GM18867 (cell line): ENCODE measurements around the gene OMP.
"Not testable (repeated sequence)": the region's sequence is repeated elsewhere in the genome, so short reads cannot be mapped to it uniquely, and the experiment has no call there.

Source experiments
- ATAC-seq: cut with Tn5 transposase; IDR thresholded peaks from one replicate; pipeline ENCODE4 v1.9.1; 2021; ENCODE audit warnings: mild to moderate bottlenecking, moderate library complexity; ENCODE audit not compliant: unreplicated experiment

Gene OMP

DNA sequence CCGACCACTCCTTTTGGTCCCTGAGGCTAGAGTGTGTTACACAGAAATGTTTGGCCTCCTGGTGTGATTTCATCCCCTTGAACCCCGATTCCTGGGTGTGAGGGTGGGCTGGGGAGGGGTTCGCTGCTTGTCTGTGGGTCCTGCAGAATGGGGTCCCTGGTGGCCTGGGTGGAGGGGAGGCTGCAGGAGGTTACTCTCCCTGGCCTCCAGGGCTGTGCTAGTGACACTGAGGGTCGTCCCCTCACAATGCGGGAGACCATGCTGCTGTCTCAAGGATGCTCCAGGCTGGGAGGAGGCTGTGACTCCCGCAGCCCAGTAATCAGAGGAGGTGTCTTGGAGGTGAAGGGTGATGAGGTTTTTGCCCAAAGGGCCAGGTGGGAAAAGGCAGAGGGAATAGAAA lies 17.0 kb upstream of the OMP start:
- ATAC-seq = no peak

DNA sequence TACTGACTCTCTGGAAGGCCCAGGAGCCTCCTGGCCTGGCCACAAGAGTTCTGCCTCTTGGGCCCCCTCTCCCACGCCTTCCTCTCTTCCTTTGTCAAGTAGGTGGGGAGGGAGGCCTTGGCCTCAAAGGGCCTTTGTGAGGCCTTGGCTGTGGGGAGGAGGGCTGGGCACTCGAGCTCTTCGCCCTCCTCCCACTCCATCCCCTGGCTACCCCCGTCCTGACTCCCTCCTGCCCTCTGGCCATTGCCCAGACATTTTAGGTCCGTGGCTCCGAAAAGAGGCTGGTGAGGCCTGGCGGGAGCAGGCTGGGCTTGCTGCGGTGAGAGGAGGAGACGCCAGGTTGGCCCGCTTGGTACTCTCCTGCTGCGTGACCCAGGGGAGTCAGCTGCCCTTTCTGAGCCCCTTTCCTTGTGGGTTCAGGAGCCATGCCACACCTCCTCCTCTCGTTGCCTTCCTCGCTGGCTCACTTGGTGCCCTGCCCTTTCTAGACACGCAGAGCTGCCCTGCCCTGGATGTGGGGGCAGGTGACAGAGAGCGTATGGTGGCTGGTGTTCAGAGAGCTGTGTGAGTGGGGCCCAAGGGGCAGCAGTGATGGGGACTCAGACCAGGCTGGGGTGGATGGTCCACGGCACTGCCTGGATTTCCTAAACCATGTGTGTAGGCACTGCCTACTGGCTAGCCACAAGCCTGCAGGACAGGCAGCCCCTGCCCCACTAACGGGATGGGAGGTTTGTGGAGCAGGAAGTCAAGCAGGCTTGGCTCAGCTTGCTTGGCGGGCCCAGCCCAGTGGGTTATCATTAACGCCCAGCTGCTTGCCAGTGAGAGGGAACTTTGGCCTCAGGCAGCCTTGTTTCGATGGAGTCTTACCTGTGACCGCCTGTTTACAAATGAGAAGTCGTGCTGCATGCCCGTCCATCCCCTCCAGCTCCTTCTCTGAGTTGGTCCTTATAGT lies 15.8 kb upstream of the OMP start:
- ATAC-seq = no peak

DNA sequence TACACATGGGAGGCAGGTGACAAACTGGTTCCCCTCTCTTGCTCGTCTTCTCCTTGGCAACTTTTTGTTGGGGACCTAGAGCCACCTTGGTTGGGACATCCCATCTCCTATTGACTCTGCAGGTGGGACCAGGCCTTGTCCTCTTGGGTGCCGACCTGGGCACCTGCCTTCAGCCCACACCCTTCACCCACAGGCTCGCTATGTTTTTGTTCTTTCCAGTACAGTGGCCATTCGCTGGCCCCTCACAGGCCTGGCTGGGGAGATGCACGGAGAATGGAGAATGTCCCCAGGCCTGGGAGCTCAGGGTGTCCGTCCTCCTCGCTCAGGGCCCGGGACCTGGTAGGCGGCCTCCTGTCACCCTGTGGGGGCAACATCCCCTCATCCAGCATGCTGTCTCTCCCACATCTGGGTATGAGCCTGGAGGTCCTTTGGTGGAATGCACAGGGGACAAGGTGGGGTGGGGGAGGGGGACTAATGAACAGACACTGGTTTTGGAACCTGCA lies 14.9 kb upstream of the OMP start:
- ATAC-seq = no peak

DNA sequence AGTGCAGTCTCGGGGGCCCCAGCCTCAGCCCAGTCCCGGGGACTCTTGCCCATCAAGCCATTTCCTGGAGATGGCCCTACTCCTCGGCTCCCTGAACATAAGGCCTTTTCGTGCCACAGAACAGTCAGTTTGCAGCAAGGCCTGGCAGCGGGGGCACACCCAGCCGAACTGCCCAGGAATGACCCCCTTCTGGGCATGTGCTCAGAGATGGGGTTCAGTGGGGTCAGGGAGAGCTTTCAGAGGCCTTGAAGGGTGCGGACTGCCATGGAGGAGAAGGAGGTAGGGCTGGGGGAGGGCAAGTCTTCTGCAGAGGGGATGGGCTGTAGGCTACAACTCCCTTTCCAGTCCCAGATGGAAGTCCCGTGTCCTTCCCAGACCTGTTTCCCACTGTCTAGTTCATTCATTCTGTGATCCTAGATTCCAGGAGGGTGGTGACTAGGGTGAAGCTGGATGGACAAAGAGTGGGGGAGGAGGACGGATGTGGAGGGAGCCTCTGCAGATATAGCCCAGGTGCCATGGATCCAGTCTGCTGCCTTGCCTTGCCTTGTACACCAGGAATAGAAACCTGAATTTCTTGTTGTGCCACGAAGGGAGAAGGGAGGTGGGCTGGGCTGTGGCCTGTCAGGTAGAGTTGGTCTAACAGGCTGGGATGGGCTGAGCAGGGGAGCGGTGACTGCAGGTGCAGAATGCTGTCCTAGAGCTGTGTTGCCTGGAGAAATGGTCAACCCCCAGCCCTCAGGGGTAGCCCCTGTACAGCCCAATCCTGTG lies 14.2 kb upstream of the OMP start:
- ATAC-seq = no peak

DNA sequence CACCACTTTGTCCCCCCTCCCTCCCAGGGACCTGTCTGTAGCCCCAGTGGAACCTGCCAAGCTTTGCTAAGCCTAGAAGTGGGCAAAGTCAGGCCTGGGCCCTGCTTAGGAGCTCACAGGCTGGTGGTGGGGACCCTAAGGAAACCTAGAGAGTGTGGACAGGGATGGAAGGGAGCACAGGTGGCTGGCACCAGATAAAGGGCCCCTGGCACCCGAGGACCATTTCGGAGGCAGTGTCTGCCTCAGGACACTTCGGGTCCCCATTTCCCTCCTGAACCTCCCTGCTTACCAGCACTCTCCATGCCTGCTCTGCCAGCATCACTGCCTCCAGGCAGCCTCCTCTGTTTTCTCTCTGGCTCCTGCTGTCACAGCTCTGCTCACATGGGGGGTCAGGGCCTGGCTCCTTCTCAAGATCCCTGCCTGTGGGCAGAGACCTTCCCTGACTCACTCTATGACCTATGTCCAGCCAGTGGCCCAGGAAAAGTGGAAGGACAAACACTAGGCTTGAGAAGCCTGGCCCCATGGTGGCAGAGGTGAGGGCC lies 13.6 kb upstream of the OMP start:
- no peak for ATAC-seq

DNA sequence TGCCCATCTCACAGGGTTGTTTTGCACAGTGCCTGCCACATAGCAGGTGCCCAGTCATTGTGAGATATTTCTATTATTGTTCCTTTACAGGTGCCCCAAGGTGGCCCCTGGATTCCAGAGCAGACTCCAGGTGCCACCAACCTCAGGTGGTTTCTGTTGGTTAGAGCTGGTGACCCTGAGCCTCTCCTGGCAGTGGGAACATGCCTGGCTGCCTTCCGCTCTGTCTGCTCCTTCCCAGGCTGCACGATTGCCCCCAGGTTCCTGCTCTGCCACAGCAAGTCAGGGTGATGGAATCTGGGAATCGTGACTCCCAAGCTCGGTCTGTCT lies 12.6 kb upstream of the OMP start:
- no peak for ATAC-seq

DNA sequence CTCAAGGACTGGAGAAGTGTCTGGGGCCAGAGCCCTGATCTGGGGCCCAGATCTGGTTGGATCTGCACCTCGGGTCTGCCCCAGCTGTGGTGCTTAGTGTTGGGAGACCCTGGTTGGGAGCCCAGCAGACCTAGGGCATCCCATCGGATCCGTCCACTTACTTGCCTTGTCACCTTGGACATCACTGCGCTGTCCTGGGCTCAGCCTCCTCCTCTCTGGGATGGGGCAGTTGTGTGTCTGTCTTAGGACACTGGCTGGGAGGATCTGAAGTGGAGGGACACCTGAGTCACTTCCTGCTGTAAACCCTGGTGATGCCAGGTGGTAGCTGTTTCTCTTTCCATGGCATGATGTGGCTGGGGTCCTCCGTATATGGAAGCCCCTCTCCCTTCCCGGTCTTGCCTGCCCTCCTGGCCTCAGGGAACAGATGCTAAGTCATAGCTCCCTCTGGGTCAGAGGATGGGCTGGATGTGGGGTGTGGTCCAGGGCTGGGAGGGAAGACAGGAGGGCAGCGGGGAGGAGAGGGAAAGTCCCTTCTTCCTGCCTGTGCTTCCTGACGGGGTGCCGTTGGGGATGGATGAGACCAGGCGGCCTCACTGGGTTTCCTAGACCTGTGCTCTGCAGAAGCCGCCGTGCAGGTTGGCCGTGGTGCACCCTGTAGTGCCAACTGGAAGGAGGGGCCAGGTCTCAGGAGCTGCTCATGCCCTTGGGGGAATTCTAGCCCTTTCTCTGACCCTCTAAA lies 12.1 kb upstream of the OMP start:
- ATAC-seq = no peak

DNA sequence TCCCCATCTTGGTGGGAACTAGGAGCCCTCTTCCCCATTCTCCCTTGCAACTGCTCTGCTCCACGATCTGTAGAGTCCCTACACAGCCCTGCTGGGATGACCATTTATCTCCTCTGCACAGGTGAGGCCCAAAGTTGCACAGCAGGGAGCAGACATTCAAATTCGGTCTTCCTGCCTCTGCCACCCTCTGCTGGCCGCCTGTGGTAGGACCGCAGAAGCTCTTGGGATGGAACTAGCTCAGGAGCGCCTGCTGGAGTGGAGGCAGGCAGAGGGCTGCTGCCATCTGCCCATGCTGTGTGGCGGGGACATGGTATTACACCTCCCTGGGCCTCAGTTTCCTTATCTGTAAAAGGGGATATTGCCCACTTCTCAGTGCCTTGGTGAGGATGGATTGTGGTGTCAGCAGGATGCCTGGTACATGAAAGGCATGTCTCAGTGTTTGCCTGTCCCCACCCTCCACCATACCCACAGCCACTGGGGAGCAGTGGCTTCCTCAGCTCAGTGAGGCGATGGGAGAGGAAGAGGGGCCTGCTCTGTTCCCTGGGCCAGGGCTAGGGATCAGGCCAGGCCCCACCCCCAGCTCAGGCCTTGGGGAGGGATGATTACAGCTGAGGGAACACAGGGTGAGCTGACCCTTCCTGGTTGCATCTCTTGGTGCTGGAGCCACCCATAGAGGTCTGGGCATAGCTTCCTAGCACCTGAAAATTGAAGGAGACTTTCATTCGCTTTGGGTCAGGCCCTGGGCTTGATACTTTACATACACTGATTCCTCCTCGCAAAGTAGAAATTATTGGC lies 11.3 kb upstream of the OMP start:
- ATAC-seq = peak; percentile 78

DNA sequence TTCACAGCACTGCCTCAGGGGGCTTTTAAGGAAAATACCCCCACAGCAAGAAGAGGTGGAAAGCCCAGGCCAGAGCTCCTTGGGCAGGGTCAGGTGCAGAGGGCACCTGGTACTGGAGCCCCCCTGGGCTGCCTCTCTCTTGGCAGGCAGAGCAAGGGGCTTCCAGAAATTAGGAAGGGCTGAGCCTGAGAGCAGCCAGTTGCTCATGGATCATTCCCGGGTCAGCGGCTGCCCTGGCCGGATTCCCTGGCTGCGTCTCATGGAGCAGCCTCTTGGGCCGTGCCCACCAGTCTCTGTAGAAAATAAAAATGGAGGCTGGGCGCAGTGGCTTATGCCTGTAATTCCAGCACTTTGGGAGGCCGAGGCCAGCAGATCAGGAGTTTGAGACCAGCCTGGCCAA lies 10.3 kb upstream of the OMP start:
- no peak for ATAC-seq

DNA sequence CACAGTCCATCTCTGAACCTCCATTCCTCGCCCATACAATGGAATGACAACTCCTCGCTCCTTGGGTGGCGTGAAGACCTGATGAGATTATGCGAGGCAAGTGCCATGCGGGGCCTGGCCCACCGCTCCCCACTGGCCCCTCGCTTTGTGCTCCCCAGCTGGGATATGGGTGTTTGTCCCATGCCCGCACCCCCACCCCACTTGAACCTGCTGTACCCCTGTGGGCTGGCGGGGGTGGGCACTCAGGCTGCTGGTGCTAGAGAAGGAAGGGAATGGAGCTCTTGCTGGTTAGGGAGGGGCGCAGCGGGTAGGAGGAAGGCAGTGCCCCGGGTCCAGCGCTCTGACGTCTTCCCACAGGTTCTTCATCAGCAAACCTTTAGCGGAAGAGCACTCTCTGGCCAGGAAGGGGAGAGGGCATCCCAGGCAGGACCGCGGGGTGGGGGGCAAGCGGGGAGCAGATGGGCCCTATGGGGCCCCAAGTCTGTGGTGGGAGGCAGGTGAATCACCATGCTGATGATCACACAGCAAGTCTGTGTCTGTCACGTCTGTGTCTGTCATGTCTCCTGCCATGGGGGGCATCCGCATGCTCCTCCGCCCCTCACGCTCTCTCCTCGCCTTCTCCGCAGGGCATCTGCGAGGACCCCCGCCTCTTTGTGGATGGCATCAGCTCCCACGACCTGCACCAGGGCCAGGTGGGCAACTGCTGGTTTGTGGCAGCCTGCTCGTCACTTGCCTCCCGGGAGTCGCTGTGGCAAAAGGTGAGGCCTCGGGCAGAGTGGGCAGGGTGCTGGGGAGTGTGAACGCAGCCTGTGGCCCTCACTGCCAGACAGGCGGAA lies 9.4 kb upstream of the OMP start:
- ATAC-seq = no peak

DNA sequence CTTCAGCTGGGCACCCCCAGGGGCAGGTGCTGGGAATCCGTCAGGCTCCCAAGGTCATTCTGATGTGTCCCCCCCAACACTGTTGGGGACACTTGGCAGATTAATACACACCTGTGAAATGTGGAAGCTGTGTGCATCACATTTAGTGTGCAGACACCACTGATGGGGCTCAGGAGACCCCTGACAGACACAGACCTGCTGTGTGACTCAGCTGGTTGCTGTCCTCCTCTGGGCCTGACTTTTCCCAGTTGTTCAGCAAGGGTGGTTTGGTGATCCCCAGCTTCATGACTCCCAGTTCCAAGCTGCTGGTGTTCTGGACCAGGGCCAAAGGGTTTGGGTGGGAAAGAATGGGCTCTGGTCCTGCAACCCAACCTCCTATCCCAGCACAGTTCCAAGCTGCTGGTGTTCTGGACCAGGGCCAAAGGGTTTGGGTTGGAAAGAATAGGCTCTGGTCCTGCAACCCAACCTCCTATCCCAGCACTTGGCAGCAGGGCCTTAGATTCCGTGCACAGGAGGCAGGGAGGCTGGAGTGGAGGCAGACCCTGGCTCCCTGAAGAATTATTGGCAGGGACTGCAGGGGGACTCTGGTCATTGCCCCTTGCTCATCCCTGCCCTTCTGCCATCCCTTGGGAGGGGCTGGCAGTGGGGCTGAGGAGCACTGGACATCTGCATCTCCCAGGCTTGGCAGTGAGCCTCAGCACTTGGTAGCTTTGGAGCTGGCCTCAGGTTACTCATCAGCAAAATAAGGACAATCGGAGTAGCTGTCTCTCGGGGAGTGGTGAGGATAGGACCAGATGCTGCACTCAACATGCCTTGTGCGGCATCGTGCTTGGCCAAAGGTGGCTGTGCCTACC lies 8.4 kb upstream of the OMP start:
- no peak for ATAC-seq

DNA sequence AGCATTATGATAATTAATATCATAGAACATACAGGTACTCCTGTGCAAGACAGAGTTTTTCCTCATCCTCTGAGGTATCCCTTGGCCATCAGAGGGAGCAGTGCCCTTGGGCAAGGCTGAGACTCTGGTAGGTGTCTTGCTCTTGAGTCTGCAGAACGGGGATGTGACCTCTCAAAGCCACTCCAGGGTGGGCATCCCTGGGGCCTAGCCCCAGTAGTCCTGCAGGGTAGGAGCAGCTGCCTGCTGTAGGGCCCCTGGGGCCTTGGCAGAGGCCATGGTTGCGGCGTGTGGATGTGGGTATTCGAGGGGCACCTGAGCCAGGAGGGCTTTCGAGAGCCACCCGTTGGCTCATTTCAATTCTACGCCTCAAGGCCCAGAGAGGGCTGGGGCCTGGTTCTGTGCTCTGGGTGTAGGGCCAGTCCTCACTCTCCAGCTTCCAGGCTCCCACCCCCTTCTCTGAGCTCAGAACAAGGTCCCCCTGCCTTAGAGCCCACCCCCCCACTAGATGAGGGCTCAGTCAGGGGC lies 7.7 kb upstream of the OMP start:
- ATAC-seq = no peak

DNA sequence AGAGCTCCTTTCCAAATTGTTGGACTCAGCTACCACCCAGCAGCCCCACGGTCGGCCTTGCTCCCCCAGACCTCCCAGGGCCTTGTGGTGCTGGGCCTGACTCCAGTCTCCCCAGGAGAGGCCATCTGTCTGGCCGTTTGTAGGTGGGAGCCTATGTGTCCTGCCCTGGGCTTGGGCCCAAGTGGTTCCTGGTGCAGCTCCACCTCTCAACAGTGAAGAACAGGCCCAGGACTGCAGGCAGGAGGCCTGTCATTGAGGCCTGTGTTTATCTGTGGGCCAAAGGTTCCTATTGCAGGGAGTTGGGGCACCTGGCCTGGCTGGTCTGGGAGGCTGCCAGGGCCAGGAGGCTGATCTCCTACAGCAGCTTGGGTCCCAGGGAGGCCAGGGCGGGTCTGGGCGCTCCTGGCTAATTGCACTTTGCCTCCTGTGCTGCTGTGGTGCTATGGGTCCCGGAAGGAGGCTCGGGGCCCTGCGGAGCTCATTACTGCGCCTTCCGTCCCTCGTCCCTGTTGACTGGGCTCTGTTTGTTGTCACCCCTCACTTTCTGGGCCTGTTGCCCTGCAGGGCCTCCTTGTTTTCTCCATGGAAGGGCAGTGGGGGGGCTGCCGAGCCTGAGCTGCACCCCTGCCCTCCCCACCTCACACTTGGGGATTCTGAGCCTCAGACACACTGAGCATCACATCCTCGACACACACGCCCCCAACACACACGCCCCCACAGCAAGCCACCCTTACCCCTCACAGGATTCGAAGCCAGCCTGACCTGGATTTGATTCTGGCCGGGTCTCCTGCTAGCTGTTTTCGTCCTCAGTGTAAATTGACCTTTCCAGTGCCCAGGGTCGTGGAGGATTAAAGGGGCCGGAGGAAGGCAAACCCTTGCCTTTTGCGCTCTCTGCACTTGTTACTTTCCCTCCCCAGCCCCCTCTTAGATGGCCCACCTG lies 6.8 kb upstream of the OMP start:
- ATAC-seq = no peak

DNA sequence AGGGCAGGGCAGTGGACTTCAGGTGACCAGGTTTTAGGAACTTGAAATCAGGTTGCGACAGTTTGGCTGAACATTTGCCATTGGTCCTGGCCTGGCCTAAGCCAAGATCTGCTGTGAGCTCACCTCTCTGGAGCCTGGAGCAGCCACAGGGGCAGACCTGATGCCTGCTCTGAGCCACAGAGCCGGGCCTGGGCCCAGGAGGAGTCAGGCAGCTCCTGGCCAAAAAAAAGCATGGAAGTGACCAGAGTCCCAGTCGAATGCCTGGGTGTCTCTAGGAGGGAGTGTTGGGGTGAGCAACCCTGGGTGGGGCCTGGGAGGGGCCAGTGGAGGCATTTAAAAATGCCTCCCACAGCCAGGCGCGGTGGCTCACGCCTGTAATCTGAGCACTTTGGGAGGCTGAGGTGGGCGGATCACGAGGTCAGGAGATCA lies 6.0 kb upstream of the OMP start:
- no peak for ATAC-seq

DNA sequence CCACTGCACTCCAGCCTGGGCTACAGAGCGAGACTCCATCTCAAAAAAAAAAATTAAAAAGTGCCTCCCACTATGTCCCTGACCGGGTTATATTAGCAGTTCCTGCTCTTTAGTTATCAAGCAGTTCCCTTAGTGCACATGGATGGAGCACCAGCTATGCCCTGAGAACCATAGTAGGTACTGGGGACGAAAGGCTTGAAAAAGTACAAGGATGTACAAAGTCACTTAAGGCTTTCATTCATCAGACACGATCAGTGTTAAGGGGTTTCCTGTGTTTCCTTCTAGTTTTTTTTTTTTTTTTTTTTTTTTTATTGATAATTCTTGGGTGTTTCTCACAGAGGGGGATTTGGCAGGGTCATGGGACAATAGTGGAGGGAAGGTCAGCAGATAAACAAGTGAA lies 5.5 kb upstream of the OMP start:
- ATAC-seq = not testable (repeated sequence)

DNA sequence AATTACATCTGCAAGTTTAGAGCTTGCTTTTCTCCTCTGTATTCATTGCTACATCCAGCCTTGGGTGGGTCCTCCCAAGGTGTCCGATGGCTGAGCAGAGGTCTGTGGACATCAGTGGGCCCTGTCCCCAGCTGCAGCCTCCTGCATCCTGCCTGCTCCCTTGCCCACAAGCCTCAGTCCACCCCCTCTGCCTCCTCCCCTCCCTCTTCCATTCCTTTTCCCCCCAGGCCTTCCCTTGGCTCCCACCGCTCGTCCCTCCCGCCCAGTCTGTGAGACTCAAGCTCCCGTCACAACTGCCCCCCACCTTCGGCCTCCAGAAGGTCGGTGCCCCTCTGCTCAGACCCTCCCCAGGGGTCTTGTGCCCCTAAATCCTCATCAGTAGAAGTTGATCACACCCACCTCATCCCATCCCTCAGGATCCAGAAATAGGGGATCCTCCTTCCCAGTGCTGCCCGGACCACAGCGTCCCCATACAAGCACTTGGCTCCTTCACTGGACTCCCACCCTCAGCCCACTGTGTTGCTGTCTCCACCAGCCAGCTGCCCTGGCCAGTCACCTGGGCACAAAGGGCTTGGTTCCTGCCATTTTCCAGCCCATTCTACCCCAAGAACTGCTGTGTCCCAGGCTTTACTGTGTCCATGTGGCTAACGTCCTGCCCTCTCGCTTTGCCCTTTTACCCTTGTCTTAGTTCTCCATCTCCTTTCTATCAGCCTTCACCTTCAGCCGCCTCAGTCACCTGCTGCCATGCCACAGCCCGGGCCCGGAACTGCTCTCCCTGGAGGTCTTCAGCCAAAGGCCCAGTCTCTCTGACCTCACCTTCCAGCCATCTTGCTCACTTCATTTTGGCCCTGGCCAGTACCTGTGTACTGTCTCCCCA lies 2.2 kb upstream of the OMP start:
- ATAC-seq = no peak
